GF-D8 (cell line): ENCODE results near the gene SRGAP3.

ENCODE experiments used
- DNase-seq: peaks from one replicate; lab custom pipeline; 2025; lab: John Stamatoyannopoulos, UW

SRGAP3 gene

DNA sequence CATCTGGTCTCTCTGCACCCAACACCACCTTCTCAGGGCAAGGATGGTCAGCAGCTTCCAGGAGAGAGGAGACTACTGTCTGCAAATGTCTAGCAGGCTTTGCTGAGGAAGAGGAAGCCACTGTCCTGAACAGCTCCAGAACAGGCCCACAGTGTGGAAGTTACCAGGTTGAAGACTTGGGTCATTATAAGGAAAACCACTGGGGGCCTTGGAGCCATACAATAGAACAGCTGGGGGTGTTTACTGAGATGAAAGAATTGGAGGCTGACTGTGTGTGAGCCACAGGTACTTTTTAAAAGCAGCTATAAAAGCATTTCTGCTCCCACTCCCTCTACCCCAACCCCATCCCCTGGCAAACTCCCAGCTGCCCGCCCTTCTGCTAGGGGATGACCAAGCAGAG is 24.2 kb downstream of the SRGAP3 start:
- DNase-seq = no peak

GRCh38 chr3:9224490-9224889 is 25.0 kb downstream of the SRGAP3 start:
- DNase-seq = no peak

DNA sequence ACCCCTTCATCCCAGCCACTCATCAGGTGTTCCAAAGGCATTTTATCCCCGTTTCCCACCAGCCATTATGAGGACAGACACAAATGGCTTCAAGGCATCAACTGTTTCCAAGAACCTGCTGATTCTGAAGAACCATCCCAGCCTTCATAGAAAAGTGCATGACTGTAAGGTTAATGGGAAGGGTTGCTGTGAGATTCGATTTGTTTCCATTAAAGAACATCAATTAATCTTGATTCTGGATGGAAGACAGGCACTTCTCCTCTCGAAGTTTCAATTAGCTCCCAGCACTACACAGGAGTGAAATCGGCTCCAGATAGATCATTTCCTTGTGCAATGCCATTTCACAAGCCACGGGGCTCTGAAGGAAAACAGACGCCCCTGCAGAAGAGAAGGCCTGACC is 25.8 kb downstream of the SRGAP3 start:
- DNase-seq = no peak

GRCh38 chr3:9222956-9223639 is 26.3 kb downstream of the SRGAP3 start:
- no peak for DNase-seq

GRCh38 chr3:9222049-9222448 is 27.4 kb downstream of the SRGAP3 start:
- no peak for DNase-seq

- DNase-seq = no peak
Observed at GRCh38 chr3:9218514-9218846, 31.0 kb downstream of the SRGAP3 start.

DNA sequence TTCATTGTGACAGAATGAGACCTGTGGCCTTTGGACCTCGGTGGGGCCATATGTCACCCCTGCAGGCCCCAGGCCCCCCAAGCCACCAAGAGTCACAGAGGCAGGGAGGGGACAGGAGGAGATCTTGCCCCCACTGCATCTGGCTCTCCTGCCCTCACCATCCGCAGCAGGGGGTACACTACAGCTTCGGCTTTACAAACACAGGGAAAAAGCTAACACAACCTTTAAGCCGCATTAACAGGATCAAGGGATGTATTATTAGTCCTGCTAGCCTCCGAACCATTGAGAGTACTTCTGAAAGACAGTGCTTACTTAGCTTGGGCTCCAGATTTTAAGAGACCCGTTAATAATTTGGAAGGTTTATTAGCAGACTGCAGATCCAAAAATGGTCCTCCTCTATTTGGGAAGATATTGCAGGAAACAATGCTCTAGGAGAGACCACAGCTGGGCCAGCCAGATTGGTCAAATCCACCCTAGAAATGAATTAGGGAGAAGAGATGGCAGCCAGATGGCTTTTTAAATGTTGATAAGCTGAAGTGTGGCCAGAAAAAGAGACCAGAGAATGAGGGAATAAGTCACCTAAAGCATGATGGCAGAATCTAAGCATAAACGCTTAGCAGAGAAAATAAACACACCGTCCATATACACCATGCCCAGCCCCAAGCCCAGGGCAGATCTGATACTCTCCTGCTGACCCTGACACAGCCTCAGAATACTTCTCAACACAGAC is 31.5 kb downstream of the SRGAP3 start:
- DNase-seq = no peak

GRCh38 chr3:9216736-9217135 is 32.7 kb downstream of the SRGAP3 start:
- no peak for DNase-seq

DNA sequence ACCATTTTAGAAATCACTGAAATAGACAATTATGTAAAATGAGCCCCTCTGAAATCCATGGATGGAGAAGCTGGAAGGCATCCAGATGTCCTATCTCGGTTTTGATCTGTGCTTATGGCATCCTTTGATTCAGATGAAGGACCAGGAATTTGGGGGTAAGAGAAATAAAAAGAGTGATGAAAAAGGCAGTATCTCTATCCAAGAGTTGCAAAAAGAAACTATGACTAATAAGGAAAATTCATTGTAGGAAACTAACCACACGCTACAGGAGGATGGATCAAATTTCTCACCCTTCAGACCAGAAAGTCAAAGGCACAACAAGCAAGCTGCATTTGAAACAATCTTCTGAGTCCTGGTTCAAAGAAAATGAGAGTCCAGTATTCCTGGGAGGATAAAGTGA is 34.8 kb downstream of the SRGAP3 start:
- DNase-seq = no peak

DNA sequence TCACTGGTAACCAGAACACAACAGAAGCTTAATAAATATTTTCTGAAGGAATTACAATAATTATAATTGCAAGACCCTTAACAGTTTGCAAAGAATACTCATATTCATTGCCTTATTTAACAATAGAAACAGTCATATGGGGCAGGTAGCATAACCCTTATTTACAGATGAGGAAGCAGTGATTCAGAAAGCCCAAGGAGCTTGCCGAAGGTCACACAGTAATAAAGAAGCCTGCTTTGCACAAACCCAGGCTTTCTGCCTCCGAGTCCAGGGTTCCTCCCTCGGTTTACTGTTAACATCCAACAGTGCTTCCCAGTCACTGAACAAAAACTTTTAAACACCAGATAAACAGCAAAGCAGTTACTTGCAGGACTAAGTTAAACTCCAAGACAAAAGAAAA is 35.3 kb downstream of the SRGAP3 start:
- no peak for DNase-seq

DNA sequence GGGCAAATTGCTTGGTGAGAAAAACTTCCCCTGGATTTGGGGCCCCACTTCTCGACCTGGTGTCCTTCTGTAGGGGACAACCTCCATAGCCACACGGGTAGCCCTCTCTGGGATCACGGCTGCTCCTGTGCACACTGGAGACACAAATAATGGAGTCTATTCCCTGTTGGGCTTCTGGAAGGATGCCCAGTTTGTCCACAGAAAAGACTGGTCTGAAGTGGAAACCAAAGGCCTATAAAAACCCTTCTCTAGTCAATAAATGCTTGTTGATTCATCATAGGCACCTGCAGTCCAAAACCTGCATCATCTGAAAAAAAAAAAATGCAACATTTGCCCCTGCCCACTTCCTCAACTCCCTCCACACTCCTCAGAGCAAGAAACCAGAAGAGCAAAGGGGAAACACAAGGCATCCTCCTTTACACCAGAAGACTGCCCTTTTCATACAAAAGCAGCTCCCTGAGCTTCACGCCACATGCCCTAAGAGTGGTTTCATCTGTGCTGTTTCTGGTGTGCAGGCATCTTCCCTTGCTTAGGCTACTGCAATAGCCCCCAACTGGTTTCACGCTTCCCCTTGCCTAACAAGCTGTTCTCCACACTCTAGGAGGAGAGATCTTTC is 36.3 kb downstream of the SRGAP3 start:
- no peak for DNase-seq

DNA sequence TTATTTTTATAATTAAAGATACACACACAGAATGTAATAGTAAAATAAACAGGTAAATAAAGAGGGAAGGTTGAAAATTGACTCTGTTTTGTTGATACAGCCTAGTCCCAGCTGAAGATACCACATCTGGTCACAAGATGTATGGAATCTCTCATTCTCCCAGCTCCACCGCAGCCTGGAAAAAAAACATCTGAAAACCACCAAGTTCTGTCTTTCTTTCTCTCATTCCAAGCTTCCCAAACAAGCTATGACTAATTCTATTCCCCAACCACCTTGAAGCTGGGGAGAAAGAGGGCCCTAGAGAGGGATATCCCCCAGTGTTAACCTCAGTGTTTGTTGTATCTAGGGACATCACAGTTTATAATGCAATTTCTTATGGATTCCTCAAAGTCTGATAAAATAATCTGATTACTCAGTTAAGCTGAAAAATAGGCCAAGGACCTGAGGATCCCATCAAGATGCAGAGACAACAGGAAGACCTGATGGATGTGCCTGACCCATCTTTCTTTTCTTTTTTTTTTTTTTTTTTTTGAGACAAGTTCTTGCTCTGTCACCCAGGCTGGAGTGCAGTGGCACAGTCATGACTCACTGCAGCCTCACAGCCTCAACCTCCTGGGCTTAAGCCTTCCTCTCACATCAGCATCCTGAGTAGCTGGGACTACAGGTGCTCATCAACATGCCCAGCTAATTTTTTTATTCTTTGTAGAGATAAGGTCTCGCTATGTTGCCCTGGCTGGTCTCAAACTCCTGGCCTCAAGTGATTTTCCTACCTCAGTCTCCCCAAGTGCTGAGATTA is 38.1 kb downstream of the SRGAP3 start:
- no peak for DNase-seq

GRCh38 chr3:9209777-9210176 is 39.7 kb downstream of the SRGAP3 start:
- no peak for DNase-seq

- no peak for DNase-seq
Observed at GRCh38 chr3:9208605-9209152, 40.8 kb downstream of the SRGAP3 start.

GRCh38 chr3:9207116-9207763 is 42.2 kb downstream of the SRGAP3 start:
- no peak for DNase-seq

GRCh38 chr3:9206287-9206686 is 43.2 kb downstream of the SRGAP3 start:
- no peak for DNase-seq

GRCh38 chr3:9205345-9206143 is 43.9 kb downstream of the SRGAP3 start:
- DNase-seq = no peak

DNA sequence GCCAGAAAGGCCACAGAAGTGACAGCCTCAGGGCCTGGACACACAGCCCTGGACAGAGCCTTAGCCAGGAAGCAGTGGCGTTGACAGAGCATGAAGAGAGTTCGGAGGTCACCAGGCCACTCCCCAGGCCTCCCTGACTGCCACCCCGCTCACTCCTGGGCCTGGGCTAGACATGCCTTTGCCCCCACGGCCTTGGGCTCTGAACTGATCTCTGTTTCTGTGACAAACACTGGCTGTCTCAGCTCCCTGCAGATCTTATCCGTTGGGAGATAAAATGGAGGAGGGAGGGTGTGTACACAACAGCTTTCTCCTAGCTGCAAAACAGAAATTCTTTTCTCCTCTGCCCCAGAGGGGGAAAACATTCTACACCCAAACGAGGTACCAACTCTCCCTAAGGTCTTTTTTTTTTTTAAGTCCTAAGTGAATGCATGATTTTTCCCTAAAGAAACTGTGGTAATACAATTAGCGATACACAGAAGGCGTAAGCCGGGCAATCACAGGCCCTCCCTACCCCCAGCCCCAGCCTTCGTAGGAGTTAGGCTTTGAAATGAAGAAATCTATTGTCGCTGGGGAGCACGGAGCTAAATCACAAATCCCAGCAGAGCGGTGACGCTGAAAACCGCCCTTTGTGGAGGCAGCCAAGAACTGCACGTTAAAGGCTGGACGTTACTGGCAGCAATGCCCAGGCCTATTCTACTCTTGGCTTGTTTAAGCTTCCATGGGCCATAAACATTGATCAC is 45.0 kb downstream of the SRGAP3 start:
- DNase-seq = no peak

DNA sequence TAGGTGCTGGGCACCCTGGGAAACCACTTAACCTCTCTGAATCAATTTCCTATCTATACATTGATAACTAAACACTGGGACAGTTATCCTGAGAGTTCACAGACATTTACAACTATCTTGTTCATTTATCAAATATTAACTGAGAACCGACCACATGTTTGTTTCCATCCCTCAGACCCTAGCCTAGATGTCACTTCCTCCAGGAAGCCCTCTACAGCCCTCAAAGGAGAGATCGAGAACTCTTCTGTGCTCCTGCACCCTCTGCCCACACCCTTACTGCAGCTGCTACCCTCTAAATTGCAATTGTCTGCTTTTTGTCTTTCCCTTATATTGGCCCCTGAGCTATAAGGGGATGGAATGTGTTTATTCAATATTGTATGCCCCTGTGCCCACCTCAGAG is 46.1 kb downstream of the SRGAP3 start:
- DNase-seq = no peak

DNA sequence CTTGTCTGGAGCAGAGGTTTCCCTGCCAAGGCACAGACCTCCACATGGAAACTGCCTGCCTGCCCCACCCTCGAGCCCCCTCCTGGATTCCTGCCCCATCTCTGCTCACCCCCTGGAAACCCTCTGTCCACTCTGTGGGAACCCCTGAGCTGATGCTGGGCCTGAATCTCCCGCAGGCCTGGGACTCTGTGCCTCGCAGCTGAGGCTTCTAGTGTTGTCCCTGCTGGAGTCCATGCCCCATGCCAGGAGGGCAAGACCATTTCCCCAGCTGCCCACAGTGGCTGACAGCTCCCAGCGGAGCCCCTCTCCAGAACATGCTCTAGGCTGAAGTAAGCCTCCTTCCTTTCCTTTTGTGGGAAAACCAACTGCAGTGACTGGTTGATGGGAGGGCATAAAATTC is 46.9 kb downstream of the SRGAP3 start:
- DNase-seq = no peak
